HCT116 (cell line): ENCODE data around the gene HAVCR2. TPM values are rescaled to one million over a fixed set of nuclear protein-coding genes. Genes with fewer than 3 reads are reported as not detected.

ENCODE experiments used
- ATAC-seq: fragments of 200-7000 bp; cut with Tn5 transposase; 2 replicates; pipeline ENCODE4 v1.9.1; 2020; ENCODE audit warnings: mild to moderate bottlenecking, moderate library complexity
- BruUV-seq: library from RNA; stranded (reverse); fragments of 400-500 nt; replicated peaks from 2 replicates; lab custom pipeline; 2021; lab: Mats Ljungman, UMichigan
- CTCF ChIA-PET: fragments of 300-600 bp; sonication (Branson Sonifier 250); formaldehyde crosslinking; loops from one replicate; lab custom pipeline; 2021; ENCODE audit warnings: antibody characterized with exemption; lab: Charles Lee
- POLR2A ChIA-PET: fragments of 300-600, 350-600 bp; sonication (Branson Sonifier 250); formaldehyde crosslinking; loops from one replicate; lab custom pipeline; 2021; ENCODE audit warnings: antibody characterized with exemption; lab: Charles Lee
- RAD21 ChIA-PET, 2 experiments: fragments of 300-600 bp; sonication (Branson Sonifier 250); formaldehyde crosslinking; loops; one replicate each; lab custom pipeline; 2023; ENCODE audit warnings: low total read pairs in 2 of 2; ENCODE audit not compliant: uncharacterized antibody in 2 of 2, unreplicated experiment in 2 of 2, low non-redundant PET in 1 of 2; lab: Charles Lee
- DNase-seq: peaks from one replicate; pipeline ENCODE4 v3.0.0-alpha.2; 2010; ENCODE audit warnings: low read depth, low spot score
- H2AFZ ChIP-seq: fragments of 200-600 bp; shearing (Covaris generic), sonication (generic); 2 replicates; pipeline ENCODE4 v1.6.1; 2017; ENCODE audit warnings: low read depth, mixed run types, mixed read lengths, antibody characterized with exemption, low read length; ENCODE audit not compliant: poor library complexity, severe bottlenecking
- H3K27ac ChIP-seq: 2 replicates; pipeline ENCODE4 v1.5.1; 2012; ENCODE audit warnings: low read depth, low read length
- H3K27me3 ChIP-seq: fragments of 200-600 bp; sonication (generic); 2 replicates; pipeline ENCODE4 v1.6.1; 2016; ENCODE audit warnings: mixed run types, low read length, mixed read lengths; ENCODE audit not compliant: insufficient read depth
- H3K36me3 ChIP-seq, 2 experiments: fragments of 200-500 bp in 1 of 2; fragments of 200-600 bp in 1 of 2; sonication (Bioruptor generic) in 1 of 2; sonication (generic) in 1 of 2; 2 replicates each; pipeline versions ENCODE4 v1.5.1 to v1.6.1; 2014 to 2016; ENCODE audit warnings: low read length in 2 of 2, inconsistent platforms in 1 of 2, mixed read lengths in 1 of 2, mixed run types in 1 of 2; ENCODE audit not compliant: insufficient read depth in 2 of 2, control insufficient read depth in 1 of 2
- H3K4me1 ChIP-seq, 2 experiments: fragments of 200-600 bp in 1 of 2; sonication (generic) in 1 of 2; 2 replicates each; pipeline versions ENCODE4 v1.5.1 to v1.6.1; 2012 to 2017; ENCODE audit warnings: low read length in 2 of 2, inconsistent platforms in 1 of 2, mild to moderate bottlenecking in 1 of 2, mixed read lengths in 1 of 2, mixed run types in 1 of 2, moderate library complexity in 1 of 2; ENCODE audit not compliant: insufficient read depth in 2 of 2, control insufficient read depth in 1 of 2
- H3K4me2 ChIP-seq: fragments of 200-600 bp; sonication (generic); 2 replicates; pipeline ENCODE4 v1.6.1; 2017; ENCODE audit warnings: mixed run types, low read length, mixed read lengths
- H3K4me3 ChIP-seq, 2 experiments: fragments of 200-600 bp in 1 of 2; sonication (generic) in 1 of 2; replicated peaks in 1 of 2; 2 replicates each; pipeline ENCODE4 v1.5.1; 2011 to 2016; ENCODE audit warnings: low read length in 2 of 2, control low read depth in 1 of 2, low read depth in 1 of 2, mild to moderate bottlenecking in 1 of 2, mixed read lengths in 1 of 2, mixed run types in 1 of 2
- H3K79me2 ChIP-seq: fragments of 200-600 bp; sonication (generic); 2 replicates; pipeline ENCODE4 v1.6.1; 2017; ENCODE audit warnings: mild to moderate bottlenecking, mixed run types, low read length, moderate library complexity, mixed read lengths; ENCODE audit not compliant: insufficient read depth
- H3K9ac ChIP-seq: fragments of 200-600 bp; sonication (generic); 2 replicates; pipeline ENCODE4 v1.6.1; 2016; ENCODE audit warnings: low read length, mixed read lengths
- H3K9me2 ChIP-seq: fragments of 200-600 bp; sonication (generic), shearing (Covaris generic); 2 replicates; pipeline ENCODE4 v1.6.1; 2017; ENCODE audit warnings: mixed run types, mild to moderate bottlenecking, moderate library complexity; ENCODE audit not compliant: insufficient read depth
- H3K9me3 ChIP-seq, 2 experiments: fragments of 200-500 bp in 1 of 2; fragments of 200-600 bp in 1 of 2; sonication (Bioruptor generic) in 1 of 2; sonication (generic) in 1 of 2; 2 replicates each; pipeline ENCODE4 v1.6.1; 2014 to 2017; ENCODE audit warnings: low read length in 2 of 2, mixed read lengths in 2 of 2, inconsistent platforms in 1 of 2, low read depth in 1 of 2, mild to moderate bottlenecking in 1 of 2, mixed run types in 1 of 2, moderate library complexity in 1 of 2; ENCODE audit not compliant: control insufficient read depth in 1 of 2, insufficient read depth in 1 of 2
- H4K20me1 ChIP-seq: fragments of 200-600 bp; sonication (generic), shearing (Covaris generic); 2 replicates; pipeline ENCODE4 v1.6.1; 2017; ENCODE audit warnings: mixed run types, mild to moderate bottlenecking, moderate library complexity; ENCODE audit not compliant: insufficient read depth
- ATF3 ChIP-seq: IDR thresholded peaks from 2 replicates; pipeline ENCODE4 v1.6.1; 2012
- CTCF ChIP-seq, 3 experiments: fragments of 200-600 bp in 1 of 3; sonication (generic) in 1 of 3; IDR thresholded peaks in 2 of 3; conservative IDR thresholded peaks in 1 of 3; 2 replicates each; pipeline ENCODE4 v1.5.1; 2012 to 2017; ENCODE audit warnings: low read depth in 2 of 3, low read length in 2 of 3, antibody characterized with exemption in 1 of 3, borderline replicate concordance in 1 of 3, control low read depth in 1 of 3, mild to moderate bottlenecking in 1 of 3, mixed read lengths in 1 of 3, mixed run types in 1 of 3, moderate library complexity in 1 of 3; ENCODE audit not compliant: insufficient read depth in 1 of 3
- EGR1 ChIP-seq: IDR thresholded peaks from 2 replicates; pipeline ENCODE4 v1.6.1; 2012; ENCODE audit warnings: low read depth
- EZH2 ChIP-seq: fragments of 200-600 bp; sonication (generic); IDR thresholded peaks from 2 replicates; pipeline ENCODE4 v1.6.1; 2017; ENCODE audit warnings: antibody characterized with exemption, mixed run types
- JUND ChIP-seq: IDR thresholded peaks from 2 replicates; pipeline ENCODE4 v1.6.1; 2012
- MAX ChIP-seq: IDR thresholded peaks from 2 replicates; pipeline ENCODE4 v1.6.1; 2012
- POLR2A ChIP-seq: IDR thresholded peaks from 2 replicates; pipeline ENCODE4 v1.7.0; 2011; ENCODE audit warnings: borderline replicate concordance; ENCODE audit not compliant: insufficient read depth, insufficient read length; ENCODE audit errors: extremely low read depth
- POLR2AphosphoS5 ChIP-seq: IDR thresholded peaks from 2 replicates; pipeline ENCODE4 v1.6.1; 2011; ENCODE audit warnings: mild to moderate bottlenecking, low read depth, low read length, moderate library complexity
- RAD21 ChIP-seq: IDR thresholded peaks from 2 replicates; pipeline ENCODE4 v1.6.1; 2012; ENCODE audit warnings: low read depth, mild to moderate bottlenecking
- SP1 ChIP-seq: IDR thresholded peaks from 2 replicates; pipeline ENCODE4 v1.6.1; 2012; ENCODE audit warnings: low read depth
- SRF ChIP-seq: IDR thresholded peaks from 2 replicates; pipeline ENCODE4 v1.6.1; 2012; ENCODE audit warnings: low read depth
- ZBTB33 ChIP-seq: IDR thresholded peaks from 2 replicates; pipeline ENCODE4 v1.6.1; 2011; ENCODE audit warnings: mild to moderate bottlenecking, low read length, moderate library complexity; ENCODE audit not compliant: insufficient replicate concordance; ENCODE audit errors: extremely low read depth
- ZNF274 ChIP-seq: fragments of 200-500 bp; sonication (Bioruptor generic); IDR thresholded peaks from 2 replicates; pipeline ENCODE4 v1.6.1; 2014; ENCODE audit warnings: mild to moderate bottlenecking, low read depth, low read length, inconsistent platforms
- intact Hi-C: fragments of 100-400 bp; cut with micrococcal nuclease; formaldehyde crosslinking; loops from 2 replicates; pipeline ENCODE4 v1.10.0; 2022
- total RNA-seq: library from RNA; stranded (reverse); gene quantifications from one replicate; pipeline ENCODE4 v1.2.1, GENCODE V29; 2021; ENCODE audit not compliant: unreplicated experiment

The HAVCR2 gene
- total RNA-seq, 1 experiment from 2014 or later = 0.07 TPM

- RAD21 ChIA-PET = no interaction called here
These were observed 11.3 kb upstream of the HAVCR2 start for GRCh38 chr5:157120102-157120501.

More at GRCh38 chr5:157120102-157120501, 11.3 kb upstream of the HAVCR2 start:
- ChIA-PET CTCF (no interaction called here), POLR2A (no interaction called here)
- H3K36me3 ChIP-seq = no peaks in the 10 kb centered on the region
- no peak overlapping the region for H3K4me2 ChIP-seq
- no peak for DNase-seq
- intact Hi-C loops = no loop called here
- no peak for ATAC-seq
- TF ChIP-seq POLR2AphosphoS5 = no peak
- TF ChIP-seq EZH2 = no peak
- TF ChIP-seq ZBTB33 = no peak
- no peak for TF ChIP-seq SRF
- TF ChIP-seq EGR1 = no peak
- TF ChIP-seq POLR2A = no peak
- TF ChIP-seq CTCF (IDR thresholded peaks at IDR 0.05 in 2 of 3, conservative IDR thresholded peaks at IDR 0.05 in 1 of 3; ENCODE audit: borderline replicate concordance in 1 of 3, insufficient read depth in 1 of 3, low read depth in 2 of 3, low read length in 2 of 3) = no peak
- no peak for TF ChIP-seq JUND
- no peak for TF ChIP-seq ZNF274
- no peak for TF ChIP-seq MAX
- TF ChIP-seq ATF3 = no peak
- no peak for TF ChIP-seq SP1
- no peak for TF ChIP-seq RAD21
- H2AFZ ChIP-seq = no peak overlapping the region
- no TSS peak for BruUV-seq
- no peaks in the 10 kb centered on the region for H3K27me3 ChIP-seq
- no peaks in the 10 kb centered on the region for H3K9me2 ChIP-seq
- H3K27ac ChIP-seq = no peak overlapping the region
- H3K9me3 ChIP-seq = no peaks in the 10 kb centered on the region
- no peak overlapping the region for H3K4me3 ChIP-seq
- no peaks in the 10 kb centered on the region for H4K20me1 ChIP-seq
- H3K9ac ChIP-seq = no peak overlapping the region
- H3K79me2 ChIP-seq = no peaks in the 10 kb centered on the region
- no peaks in the 10 kb centered on the region for H3K4me1 ChIP-seq
